Medulla oblongata (tissue), 1 donor: ENCODE results near the gene ITIH5.
"Not testable (repeated sequence)": the region's sequence is repeated elsewhere in the genome, so short reads cannot be mapped to it uniquely, and the experiment has no call there.

Experiments used
- DNase-seq: peaks from one replicate; pipeline ENCODE4 v3.0.0-alpha.2; 2015; ENCODE audit errors: extremely low spot score

The ITIH5 gene

DNA sequence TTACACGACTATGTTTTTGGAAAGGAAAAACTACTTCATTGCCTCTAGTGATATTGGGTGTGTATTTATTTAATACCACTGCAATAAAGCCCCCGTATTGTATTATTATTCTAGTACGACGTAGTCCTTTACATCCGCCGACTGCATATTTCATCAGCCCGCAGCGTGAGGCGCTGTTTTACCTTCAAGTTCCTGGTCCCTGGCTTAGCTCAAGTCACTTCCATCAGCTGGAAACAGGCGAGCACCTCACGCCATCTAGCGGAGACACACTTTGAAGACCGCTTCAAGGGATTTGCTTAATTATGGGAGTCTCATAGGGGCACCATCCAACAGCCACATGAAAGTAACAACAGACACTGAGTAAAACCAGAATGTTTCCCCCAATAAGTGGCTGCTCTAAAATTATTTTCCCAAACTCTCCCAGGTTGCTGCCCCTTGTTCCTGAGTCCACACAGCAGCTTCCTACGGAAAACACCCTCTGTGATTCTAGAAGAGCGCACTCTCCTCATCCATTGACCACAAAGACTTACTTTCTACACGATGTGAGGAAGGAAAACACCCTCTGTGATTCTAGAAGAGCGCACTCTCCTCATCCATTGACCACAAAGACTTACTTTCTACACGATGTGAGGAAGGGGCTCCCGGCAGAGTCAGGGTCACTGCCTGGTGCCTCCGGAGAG is 20.6 kb upstream of the ITIH5 start:
- peak; percentile 96 for DNase-seq

- no peak for DNase-seq
Measured at GRCh38 chr10:7686351-7687171, 19.8 kb upstream of the ITIH5 start.

DNA sequence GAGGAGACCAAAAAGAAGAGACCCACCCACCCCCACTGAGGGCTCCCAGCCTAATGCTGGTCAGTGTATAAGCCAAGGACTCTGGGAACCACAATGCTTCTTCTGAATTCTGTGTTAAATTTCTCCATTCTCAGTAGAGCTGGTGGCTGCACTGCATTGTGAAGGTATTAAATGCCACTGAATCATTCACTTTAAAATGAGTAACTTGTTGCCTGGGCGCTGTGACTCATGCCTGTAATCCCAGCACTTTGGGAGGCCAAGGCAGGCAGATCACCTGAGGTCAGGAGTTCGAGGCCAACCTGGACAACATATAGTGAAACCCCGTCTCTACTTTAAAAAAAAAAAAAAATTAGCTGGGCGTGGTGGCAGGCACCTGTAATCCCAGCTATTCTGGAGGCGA is 13.3 kb upstream of the ITIH5 start:
- not testable (repeated sequence) for DNase-seq

GRCh38 chr10:7679256-7679655 is 12.5 kb upstream of the ITIH5 start:
- DNase-seq, result no peak

GRCh38 chr10:7672341-7673134 is 5.8 kb upstream of the ITIH5 start:
- DNase-seq, result no peak

DNA sequence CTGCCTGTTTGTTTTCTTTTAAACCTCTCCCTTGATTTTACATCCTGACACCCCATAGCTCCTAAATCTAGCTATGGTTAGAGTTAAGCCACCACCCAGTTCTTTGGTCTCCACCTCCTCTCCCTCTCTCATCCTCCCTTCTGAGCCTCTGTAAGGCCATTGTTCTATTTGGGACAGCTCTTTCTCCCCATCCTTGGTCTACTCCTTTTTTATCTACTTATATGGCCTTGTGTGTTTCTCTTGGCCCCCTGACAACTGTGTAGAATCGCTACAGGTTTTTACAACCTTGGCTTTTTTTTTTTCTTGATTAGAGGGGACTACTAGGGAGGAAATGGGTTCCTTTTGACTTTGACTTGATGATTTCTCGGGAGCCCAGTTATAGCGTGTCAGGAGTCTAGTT is 3.4 kb upstream of the ITIH5 start:
- no peak for DNase-seq

- DNase-seq, result no peak
Measured at GRCh38 chr10:7667262-7668141, 736 bp upstream of the ITIH5 start.

- DNase-seq, result no peak
Measured at GRCh38 chr10:7665767-7666166, 999 bp downstream of the ITIH5 start.

DNA sequence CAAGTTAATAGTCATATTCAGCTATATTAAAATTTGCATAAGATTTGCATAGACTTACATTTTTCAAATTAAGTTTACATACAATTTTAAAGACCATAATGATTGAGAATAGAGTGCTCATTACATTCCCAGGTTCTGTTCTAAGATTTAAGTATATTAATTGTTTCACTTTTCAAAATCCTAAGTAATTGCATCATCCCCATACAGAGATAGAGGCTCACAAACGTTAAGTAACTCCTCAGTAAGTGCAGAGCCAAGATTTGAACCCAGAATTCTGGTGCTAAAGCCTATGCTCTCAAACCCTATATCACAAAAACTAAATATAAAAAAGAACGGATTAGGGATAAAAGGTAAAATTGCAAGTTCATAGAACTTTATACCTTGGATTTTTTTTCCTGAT is 2.1 kb downstream of the ITIH5 start:
- no peak for DNase-seq

- DNase-seq, result no peak
Measured at GRCh38 chr10:7662522-7662921, 4.2 kb downstream of the ITIH5 start.

- no peak for DNase-seq
Measured at GRCh38 chr10:7659560-7659959, 7.2 kb downstream of the ITIH5 start.

GRCh38 chr10:7657552-7657951 is 9.2 kb downstream of the ITIH5 start:
- no peak for DNase-seq

GRCh38 chr10:7657079-7657478 is 9.7 kb downstream of the ITIH5 start:
- DNase-seq, result not testable (repeated sequence)

- no peak for DNase-seq
Measured at GRCh38 chr10:7651853-7652470, 14.8 kb downstream of the ITIH5 start.

DNA sequence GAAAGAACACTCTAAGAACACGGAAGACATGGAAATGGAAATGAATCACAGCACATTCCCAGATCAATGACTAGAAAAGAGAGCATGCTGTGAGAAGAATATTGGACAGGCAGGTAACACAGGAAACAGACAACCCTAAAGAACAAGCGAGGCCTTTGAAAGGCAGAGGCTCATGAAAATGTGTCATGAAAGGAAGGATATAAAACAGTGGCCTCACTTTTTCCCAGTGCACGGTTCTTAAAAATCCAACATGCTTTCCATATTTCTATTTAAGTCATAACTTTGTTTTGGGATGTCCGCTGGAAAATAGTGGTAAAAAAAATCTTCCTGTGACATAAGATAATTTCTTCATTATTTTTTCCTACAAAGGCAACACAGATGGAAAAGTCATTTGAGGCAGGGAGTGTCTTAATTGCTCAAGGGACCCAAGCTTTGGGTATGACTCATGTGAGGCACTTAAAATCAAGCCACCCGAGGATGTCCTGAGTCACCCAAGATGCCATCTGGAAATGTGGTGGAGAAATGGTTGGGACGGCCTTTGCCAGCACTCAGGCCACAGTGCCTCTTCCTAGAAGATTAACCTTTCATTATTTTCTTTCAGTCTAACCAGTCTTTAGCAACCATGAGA is 17.0 kb downstream of the ITIH5 start:
- DNase-seq, result no peak

DNA sequence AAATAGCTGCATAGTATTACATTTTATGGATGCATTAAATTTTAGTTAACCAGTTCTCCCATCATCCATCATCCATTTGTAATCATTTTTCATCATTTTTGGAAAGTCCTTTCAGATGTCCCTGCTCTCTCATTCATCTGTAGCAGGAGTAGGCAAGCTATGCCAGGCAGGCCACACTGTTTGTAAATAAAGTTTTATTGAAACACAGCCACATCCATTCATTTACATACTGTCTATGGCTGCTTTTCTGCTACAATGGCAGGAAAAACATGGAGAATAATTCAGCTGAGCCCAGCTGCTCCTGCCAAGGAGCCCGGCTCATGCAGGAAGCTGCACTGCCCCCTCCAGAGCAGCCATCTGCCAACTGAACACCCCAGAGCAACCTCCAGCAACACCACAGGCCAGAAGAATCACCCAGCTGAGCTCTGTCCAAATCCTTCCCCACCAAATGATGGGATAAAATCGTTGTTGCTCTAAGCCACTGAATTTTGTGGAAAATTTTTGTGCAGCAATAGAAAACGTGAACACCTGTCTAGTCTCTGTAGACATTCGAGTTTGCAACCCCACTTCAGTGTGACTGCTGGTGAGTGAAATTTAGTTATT is 19.6 kb downstream of the ITIH5 start:
- no peak for DNase-seq

- DNase-seq, result no peak
Measured at GRCh38 chr10:7642491-7643011, 24.2 kb downstream of the ITIH5 start.

GRCh38 chr10:7635408-7636125 is 31.2 kb downstream of the ITIH5 start:
- DNase-seq, result no peak
